Stimulated activated CD8-positive, alpha-beta memory T cell treated with anti-CD3 and anti-CD28 coated beads, Interleukin-4, amount 100 ng/mL, for 24 hours (primary cell): ENCODE measurements around the gene ORM1.
"Not testable (repeated sequence)": the region's sequence is repeated elsewhere in the genome, so short reads cannot be mapped to it uniquely, and the experiment has no call there.

Experiments
- DNase-seq: peaks from one replicate; pipeline ENCODE4 v3.0.0-alpha.2; 2020; ENCODE audit warnings: low read depth

The ORM1 gene

GRCh38 chr9:114322831-114323531 lies at the start of gene ORM1:
ORM1 (plus strand) TSS chr9:114323098; CDS start chr9:114323134, 36 bp downstream.
- DNase-seq: not testable (repeated sequence)

DNA sequence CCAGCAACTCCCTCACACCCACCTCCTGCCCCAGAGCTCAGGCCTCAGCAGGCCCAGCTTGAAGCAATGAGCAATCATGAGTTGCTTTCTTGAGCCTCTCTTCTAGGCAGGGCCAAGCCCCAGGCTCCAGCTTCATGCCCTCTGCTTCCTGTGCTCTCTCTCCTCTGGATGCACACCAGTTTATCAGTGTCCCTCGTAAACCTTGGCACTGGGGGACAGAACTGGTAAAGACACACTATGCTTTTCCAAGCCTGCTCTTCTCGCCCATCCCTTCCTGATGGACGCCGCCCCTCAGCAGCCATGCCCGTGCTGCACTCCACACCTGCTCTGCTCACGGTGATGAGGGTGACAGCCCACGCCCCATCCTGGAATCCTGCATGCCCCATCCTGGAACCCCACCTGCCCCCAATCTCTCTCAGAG lies 49.4 kb upstream of the ORM1 start:
- no peak for DNase-seq

- no peak for DNase-seq
Measured at GRCh38 chr9:114274217-114274616, 48.7 kb upstream of the ORM1 start.

DNA sequence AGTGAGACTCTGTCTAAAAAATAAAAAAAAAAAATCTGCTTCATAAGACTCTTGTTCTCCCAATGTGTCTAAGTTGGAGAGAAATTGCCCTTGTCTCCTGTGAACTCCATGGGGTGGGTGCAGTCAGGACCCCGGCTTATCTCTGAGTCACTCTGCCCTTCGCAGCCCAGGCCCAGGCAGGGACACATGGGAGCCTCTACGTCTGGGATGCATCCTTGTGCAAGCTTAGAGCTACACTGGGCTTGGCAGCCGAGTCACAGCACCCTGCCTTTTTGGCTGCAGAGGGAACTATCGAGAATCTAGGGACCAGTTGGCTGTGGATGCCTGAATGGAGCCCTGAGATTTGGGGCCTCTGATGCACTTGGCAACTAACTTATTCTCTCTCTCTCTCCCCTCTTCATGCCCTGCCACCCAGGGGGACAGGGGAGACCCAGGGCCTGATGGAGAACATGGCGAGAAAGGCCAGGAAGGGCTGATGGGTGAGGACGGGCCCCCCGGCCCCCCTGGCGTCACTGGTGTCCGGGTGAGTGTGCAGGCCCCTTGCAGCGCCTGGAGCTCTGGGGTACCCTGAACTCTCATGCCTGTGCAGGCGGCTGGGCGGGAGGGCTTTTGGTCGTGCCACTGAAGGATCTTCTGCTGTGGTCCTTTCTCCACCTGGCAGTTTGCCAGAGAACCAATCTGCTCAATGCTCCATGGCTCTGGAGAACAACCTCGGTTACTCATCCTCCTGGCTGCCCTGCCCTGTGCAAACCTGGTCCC lies 47.5 kb upstream of the ORM1 start:
- no peak for DNase-seq

GRCh38 chr9:114276908-114277821 lies 45.7 kb upstream of the ORM1 start:
- no peak for DNase-seq

DNA sequence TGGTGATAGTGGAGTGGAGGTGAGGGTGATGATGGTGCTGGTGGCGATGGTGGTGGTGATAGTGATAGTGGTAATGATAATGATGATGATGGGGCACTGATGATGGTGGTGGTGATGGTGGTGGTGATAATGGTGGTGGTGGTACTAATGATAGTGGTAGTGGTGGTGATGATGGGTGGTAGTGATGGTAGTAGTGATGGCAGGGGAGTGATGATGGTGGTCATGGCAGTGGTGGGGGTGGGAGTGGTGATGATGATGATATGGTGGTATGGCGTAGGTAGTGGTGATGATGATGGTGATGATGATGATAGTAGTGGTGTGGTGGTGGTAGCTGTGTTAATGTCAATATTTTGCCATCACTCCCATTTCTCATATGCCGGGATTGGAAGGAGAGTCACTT lies 44.5 kb upstream of the ORM1 start:
- no peak for DNase-seq

DNA sequence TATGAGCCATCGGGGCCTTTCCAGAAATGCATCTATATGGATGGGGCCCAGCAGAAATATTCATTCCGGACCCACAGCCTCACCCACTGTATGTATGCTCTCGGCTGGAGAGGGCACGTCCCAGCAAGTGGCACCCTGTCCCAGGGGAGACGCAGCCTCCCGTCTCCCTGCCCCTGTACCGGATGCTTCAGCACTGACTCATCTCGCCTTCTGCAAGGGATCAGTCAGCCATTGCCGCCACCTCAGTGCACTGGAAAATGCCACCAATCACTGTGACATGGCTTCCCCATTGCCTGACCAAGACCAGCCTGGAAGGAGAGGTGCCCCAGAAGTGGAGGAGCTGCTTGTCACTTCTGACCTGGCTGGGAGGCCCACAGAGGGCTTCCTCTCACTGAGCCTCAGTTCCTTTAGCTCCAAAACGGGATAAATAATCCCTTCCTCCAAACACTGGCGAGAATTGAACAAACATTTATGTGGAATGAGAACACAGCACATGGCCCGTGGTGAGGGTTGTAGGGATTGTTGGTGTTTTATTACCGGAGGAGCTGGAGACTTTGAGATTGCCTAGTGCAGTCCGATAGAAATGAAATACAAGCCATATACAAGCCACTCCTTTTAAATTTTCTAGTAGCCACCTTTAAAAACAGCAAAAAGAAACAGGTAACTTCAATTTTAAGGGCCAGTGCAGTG lies 43.9 kb upstream of the ORM1 start:
- DNase-seq: no peak

DNA sequence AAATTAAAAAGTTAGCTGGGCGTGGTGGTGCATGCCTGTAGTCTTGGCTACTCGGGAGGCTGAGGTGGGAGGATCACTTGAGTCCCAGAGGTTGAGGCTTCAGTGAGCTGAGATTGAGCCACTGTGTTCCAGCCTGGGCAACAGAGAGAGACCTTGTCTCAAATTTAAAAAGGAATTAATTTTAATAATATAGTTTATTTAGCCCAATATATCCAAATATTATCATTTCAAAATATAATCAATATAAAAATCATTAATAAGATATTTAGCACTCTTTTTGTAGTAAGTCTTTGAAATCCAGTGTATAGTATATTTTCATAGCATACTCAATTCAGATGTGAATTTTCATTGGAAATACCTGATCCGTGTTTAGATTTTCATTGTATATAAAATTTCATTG lies 43.2 kb upstream of the ORM1 start:
- no peak for DNase-seq

- no peak for DNase-seq
Measured at GRCh38 chr9:114280636-114281472, 42.0 kb upstream of the ORM1 start.

GRCh38 chr9:114281473-114282103 lies 41.3 kb upstream of the ORM1 start:
- DNase-seq: no peak

- no peak for DNase-seq
Measured at GRCh38 chr9:114282104-114282485, 40.8 kb upstream of the ORM1 start.

- DNase-seq: no peak
Measured at GRCh38 chr9:114282507-114282906, 40.4 kb upstream of the ORM1 start.

DNA sequence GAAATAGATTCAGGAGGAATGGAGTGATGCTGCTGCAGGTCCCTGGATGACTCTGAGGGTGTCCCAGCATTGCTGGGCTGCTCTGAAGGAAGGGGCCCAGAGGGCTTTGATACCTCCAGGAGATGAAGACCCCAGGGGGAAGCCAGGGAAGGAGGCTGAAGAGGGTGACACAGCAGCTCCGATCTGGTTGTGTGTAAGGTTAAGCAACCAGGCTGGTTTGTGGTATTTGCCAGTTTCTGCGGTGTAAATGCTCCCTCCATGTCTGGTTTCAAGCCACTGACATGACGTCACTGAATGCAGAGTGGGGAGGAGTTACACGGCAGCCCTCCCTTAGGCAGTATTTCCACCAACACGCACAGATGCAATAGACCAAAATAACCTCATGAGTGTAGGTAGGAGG lies 40.0 kb upstream of the ORM1 start:
- no peak for DNase-seq

- no peak for DNase-seq
Measured at GRCh38 chr9:114283551-114284111, 39.3 kb upstream of the ORM1 start.

DNA sequence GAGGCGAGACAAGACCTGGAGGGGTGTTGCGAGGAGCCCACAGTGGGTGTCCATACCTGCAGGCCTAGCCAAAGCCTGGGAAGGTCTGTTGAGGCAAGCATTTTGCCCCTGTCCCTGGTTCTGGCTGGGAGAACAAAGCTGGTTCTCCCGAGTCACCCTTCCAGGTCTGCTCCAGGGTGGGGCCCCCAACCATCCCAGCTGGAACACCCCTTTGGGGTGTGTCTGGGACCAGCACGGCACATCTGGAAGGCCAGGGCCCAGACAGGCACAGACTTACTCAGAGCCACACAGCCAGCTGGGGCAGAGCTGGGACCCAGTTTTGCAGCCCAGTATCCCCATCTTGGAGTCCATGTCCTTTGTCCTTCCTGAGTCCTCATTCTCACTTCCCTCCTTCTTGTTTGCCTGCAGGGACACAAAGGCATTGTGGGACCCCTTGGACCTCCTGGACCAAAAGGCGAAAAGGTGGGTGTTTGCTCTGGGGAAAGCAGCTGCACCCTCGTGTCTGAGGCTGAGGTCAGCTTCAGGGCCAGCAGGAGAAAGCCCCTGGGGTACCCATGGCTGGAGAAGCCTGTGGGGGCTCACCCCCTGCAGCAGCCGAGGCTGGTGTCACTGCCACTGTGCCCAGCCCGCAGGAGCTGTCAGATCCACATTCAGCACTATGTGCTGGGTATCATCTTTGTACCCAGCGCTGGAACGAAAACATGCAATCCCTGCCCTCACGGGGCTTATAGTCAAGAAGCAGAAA lies 38.4 kb upstream of the ORM1 start:
- no peak for DNase-seq

DNA sequence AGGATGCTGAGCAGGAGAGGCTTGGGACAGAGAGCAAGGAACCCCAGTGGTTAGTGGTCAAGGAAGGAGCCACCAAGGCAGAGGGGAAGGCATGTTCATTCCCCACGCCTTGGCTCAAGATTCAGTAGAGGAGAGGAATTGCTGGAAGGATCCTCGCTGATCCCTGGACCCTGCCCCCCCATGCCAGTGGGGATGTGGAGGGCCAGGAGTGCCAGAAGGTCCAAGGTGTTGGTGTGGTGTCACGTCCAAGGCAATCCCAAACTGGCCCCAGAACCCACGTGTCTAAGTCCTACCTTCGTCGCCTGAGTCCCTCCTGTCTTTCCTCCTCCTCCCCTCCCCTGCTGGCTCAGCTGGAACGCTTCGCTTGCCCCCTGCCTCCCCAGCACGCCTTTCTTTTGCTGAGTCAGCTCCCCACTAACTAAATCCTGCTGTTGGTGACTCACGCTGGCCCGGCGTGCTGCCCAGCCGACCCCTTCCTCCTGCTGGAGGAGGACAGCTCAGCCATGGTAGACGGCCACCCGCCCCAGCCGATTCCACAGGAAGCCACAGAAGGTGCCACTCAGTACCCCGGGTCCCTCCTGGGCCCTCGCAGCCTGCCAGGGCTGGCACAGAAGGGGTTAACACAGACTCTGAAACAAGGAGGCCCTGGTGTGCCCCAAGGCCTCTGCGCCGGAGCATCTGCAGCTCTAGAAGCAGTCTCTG lies 37.6 kb upstream of the ORM1 start:
- no peak for DNase-seq

DNA sequence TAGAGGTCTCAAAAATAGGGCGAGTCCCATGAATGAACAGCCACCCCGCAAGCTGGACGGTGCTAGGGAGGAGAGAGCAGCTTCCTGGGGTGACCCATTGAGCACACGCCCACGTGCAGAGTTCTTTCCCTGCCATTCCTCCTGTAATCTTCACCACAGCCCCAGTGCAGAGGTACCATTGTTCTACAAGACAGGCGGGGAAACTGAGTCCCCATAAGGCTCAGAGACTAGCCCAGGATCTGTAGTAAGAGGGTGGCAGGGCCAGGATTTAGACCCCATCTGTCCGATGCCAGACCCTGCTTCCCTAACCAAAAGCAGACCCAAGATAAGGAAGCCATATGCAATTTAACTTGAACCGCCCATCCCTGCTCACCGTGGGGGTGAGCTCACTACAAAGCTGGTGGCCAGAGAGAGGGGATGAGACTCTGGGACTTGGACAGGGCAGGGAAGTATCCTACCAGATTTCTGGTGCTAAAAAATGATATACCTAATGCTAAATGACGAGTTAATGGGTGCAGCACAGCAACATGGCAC lies 36.7 kb upstream of the ORM1 start:
- no peak for DNase-seq

DNA sequence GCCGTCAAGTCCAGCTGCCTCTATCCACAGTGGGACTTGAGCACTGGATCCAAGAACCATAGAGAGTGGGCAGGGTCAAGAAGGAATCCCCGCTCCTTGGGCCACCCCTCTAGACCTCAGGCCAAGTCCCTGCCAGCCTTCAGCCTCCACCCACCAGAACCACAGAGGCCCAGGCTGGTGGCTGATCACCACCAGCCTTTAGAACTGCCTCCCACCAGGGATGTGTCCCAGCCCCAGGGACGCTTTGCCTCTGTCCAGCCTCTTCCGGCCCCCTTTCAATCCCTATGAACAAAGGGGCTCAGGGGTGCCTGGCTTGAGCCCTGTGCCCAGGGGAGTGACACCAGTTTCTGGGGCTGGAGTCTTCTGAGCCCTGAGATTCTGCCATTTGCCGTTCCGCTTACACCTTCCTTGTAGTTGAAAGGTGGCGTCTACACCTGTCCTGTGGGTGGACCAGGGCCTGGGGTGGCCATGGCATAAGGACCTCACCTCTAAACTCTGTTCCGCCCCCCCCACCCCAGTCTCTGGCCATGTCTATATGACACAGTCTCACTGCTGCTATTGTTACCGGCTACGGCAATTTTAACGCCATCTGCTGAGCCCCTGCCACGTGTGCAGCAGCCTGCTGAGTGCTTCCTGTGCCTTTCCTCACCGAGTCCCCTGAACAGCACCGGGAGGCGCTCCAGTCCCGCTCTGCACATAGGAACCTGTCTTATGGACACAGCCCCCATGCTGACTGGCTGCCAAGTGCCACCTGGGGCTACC lies 35.7 kb upstream of the ORM1 start:
- no peak for DNase-seq
